Measurements from ENCODE around the gene MALL.
A peak's percentile ranks its signal among the peaks of the same experiment; 100 is the strongest.

Gene MALL

DNA sequence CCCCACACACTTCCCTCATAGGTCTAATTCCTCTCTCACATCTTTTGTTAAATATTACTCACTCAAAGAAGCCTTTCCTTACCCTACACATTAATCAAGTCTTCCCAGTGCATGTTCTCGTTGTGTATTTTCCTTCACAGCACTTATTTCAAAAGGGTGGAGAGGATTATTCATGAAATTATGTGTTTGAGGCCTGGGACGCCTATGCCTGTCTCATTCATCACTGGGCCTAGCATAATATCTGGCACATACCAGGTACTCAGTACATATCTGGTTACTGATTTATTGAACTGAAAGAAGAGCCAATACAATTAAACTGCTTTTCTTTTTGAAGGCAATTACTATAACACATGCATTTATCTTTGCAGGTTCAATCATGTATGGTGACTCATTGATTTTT lies 15.1 kb upstream of the MALL start:
- no peak for DNase-seq (ENCODE audit: low read depth)
- H3K4me3 ChIP-seq (ENCODE audit: control insufficient read depth, low read depth, low read length): no peak overlapping the region
- TF ChIP-seq CTCF (conservative IDR thresholded peaks at IDR 0.05; ENCODE audit: control insufficient read depth, insufficient read depth, low read depth, low read length): no peak

DNA sequence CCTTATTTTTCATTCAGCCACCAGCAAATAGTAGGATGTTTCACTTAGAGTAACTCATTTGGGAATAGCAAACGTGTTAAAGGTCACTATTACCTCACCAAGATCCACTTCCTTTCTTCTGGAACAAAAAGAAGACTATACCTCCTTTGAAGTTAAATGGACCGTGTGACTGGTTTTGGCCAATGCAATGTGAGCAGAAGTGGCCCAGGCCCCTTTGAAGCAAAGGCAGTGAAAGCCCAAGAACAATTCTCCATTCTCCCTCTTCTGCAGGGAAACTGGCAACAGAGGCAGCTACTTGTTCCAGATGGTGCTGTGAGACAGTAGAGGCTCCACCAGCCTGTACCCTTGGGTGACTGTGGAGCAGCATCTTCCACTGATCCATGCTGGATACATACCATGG lies 11.3 kb upstream of the MALL start:
- no peak overlapping the region for H3K4me3 ChIP-seq (ENCODE audit: control insufficient read depth, low read depth, low read length)
- peak; percentile 19 for DNase-seq (ENCODE audit: low read depth)
- TF ChIP-seq CTCF (conservative IDR thresholded peaks at IDR 0.05; ENCODE audit: control insufficient read depth, insufficient read depth, low read depth, low read length): no peak

- peak; percentile 57 for DNase-seq (ENCODE audit: low read depth)
- no peak for TF ChIP-seq CTCF (conservative IDR thresholded peaks at IDR 0.05; ENCODE audit: control insufficient read depth, insufficient read depth, low read depth, low read length)
- H3K4me3 ChIP-seq (ENCODE audit: control insufficient read depth, low read depth, low read length): no peak overlapping the region
Observed at GRCh38 chr2:110126086-110126773, 10.6 kb upstream of the MALL start.

- no peak for TF ChIP-seq CTCF (conservative IDR thresholded peaks at IDR 0.05; ENCODE audit: control insufficient read depth, insufficient read depth, low read depth, low read length)
- peak; percentile 27 for DNase-seq (ENCODE audit: low read depth)
- H3K4me3 ChIP-seq (ENCODE audit: control insufficient read depth, low read depth, low read length): no peak overlapping the region
Observed at GRCh38 chr2:110124939-110125691, 9.5 kb upstream of the MALL start.

DNA sequence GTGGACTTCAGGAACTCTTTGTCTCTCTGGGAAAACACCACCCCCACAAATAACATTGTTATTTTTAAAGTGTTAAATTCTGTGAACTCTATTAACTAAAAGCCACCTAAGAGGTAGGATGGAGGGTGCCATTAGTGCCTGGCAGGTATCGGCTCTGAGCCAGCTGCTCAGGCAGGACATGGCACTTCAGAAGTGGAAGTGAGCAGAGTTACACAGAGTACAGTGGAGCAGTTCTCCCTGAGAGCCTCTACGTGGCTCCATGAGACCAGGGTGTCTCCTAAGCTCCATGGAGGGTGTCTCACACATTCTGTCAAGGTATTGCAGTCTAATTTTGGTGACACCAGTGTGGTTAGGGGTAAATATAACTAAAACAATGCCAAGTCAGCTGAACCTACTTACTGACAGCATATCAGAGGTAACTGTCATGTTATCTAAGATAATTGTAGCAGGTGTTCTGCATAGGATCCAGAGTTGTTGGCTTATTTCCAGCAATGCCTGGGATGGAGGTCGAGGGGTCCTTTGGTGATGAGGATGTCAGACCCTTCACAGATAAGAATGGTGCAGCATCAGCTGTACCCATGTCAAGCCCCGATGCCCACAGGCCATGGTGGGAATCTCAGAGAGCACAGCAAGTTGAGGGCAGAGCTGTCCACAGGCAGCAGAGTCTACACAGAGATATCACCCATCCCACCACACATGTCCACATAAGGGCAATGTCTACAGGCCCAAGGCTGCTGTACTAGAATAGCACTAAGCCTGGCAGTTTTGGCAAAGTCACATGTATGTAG lies 8.6 kb upstream of the MALL start:
- H3K4me3 ChIP-seq (ENCODE audit: control insufficient read depth, low read depth, low read length): no peak overlapping the region
- TF ChIP-seq CTCF (conservative IDR thresholded peaks at IDR 0.05; ENCODE audit: control insufficient read depth, insufficient read depth, low read depth, low read length): no peak
- no peak for DNase-seq (ENCODE audit: low read depth)

DNA sequence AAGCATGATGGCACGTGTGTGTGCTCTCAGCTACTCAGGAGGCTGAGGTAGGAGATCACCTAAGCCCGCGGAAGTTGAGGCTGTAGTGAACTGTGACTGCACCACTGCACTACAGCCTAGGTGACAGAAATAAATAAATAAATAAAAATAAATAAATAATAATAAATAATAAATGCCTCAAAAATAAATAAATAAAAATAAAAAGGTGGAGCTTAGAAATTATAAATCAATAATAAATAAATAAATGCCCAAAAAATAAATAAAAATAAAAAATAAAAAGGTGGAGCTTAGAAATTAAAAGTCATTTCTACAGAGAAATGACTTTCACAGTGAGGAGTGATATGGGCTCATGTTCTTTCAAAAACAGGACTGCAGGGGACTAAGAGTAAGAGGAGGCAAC lies 6.0 kb upstream of the MALL start:
- no peak overlapping the region for H3K4me3 ChIP-seq (ENCODE audit: control insufficient read depth, low read depth, low read length)
- no peak for DNase-seq (ENCODE audit: low read depth)
- no peak for TF ChIP-seq CTCF (conservative IDR thresholded peaks at IDR 0.05; ENCODE audit: control insufficient read depth, insufficient read depth, low read depth, low read length)

Data from fibroblast of mammary gland (primary cell).